ENCODE measurements around the gene SRRM3. TPM values are rescaled to one million over a fixed set of nuclear protein-coding genes. Genes with fewer than 3 reads are reported as not detected.
"Not testable (repeated sequence)": the region's sequence is repeated elsewhere in the genome, so short reads cannot be mapped to it uniquely, and the experiment has no call there.

Gene SRRM3
- polyA plus RNA-seq, 1 of the 3 experiments (the other 2 are of a cell fraction): 2.7 TPM

DNA sequence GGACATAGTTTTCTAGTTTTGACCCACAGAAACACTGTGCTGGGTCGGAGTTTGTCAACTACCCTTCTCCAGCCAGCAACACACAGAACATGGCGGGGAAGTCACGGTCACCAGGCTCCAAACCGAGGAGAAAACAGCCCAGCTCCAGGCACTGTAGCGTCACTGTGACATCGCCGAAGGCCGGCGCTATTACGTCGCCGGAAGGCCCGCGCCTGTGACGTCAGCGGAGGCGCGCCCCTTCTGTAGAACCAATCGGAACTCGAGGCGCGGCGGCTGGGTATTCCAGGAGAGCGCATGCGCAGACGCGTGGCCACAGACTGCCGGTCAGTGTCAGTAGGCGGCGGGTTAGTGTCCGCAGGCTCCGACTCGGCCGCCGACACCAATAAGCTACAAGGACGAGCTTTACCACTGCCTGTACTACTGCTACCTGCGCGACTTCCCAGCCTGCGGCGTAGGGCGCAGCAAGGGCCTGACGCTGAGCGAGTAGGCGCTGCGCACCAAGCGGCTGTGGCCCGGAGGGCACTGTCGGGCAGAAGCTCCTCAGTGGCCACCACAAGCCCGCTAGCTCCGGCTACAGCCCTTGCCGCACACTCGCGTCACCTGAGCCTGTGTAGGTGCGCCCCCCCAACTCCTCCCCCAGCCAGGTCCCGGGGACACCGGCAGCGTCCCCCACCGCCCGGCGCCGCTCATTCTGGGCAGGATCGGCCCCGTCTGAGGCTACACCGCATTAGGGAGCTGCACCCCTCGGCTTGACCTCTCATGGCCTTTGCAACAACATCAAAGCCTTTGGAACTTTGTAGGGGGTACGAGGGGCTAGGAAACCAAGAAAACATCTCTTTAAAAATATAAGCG is 35.1 kb upstream of the SRRM3 start (continued):
- TF ChIP-seq EP300 (IDR thresholded peaks at IDR 0.05; ENCODE audit: borderline replicate concordance in 1 of 2, low read depth in 1 of 2, low read length in 1 of 2): no peak
- TF ChIP-seq, protein P1, sequence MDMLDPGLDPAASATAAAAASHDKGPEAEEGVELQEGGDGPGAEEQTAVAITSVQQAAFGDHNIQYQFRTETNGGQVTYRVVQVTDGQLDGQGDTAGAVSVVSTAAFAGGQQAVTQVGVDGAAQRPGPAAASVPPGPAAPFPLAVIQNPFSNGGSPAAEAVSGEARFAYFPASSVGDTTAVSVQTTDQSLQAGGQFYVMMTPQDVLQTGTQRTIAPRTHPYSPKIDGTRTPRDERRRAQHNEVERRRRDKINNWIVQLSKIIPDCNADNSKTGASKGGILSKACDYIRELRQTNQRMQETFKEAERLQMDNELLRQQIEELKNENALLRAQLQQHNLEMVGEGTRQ (IDR thresholded peaks at IDR 0.05; ENCODE audit: borderline replicate concordance, low read depth, low read length): no peak
- TF ChIP-seq GATA2 (CRISPR knock-in tag; IDR thresholded peaks at IDR 0.05): no peak
- no peak for TF ChIP-seq YY1 (IDR thresholded peaks at IDR 0.05; ENCODE audit: low read depth)
- TF ChIP-seq RFX5 (IDR thresholded peaks at IDR 0.05; ENCODE audit: low read length): peak; percentile 55; the same call in 1 of the 2 replicates
- TF ChIP-seq GABPA (IDR thresholded peaks at IDR 0.05; ENCODE audit: low read depth): peak; percentile 74
- peak; percentile 68 for TF ChIP-seq NRF1 (IDR thresholded peaks at IDR 0.05; ENCODE audit: low read depth, low read length)
- TF ChIP-seq, protein P2, sequence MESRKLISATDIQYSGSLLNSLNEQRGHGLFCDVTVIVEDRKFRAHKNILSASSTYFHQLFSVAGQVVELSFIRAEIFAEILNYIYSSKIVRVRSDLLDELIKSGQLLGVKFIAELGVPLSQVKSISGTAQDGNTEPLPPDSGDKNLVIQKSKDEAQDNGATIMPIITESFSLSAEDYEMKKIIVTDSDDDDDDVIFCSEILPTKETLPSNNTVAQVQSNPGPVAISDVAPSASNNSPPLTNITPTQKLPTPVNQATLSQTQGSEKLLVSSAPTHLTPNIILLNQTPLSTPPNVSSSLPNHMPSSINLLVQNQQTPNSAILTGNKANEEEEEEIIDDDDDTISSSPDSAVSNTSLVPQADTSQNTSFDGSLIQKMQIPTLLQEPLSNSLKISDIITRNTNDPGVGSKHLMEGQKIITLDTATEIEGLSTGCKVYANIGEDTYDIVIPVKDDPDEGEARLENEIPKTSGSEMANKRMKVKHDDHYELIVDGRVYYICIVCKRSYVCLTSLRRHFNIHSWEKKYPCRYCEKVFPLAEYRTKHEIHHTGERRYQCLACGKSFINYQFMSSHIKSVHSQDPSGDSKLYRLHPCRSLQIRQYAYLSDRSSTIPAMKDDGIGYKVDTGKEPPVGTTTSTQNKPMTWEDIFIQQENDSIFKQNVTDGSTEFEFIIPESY (IDR thresholded peaks at IDR 0.05; ENCODE audit: borderline replicate concordance, low read depth): no peak
- TF ChIP-seq, protein P3, sequence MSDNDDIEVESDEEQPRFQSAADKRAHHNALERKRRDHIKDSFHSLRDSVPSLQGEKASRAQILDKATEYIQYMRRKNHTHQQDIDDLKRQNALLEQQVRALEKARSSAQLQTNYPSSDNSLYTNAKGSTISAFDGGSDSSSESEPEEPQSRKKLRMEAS (IDR thresholded peaks at IDR 0.05; ENCODE audit: low read depth): 0 out of 2 replicates have a peak, but pooled peaks have one; percentile 25

DNA sequence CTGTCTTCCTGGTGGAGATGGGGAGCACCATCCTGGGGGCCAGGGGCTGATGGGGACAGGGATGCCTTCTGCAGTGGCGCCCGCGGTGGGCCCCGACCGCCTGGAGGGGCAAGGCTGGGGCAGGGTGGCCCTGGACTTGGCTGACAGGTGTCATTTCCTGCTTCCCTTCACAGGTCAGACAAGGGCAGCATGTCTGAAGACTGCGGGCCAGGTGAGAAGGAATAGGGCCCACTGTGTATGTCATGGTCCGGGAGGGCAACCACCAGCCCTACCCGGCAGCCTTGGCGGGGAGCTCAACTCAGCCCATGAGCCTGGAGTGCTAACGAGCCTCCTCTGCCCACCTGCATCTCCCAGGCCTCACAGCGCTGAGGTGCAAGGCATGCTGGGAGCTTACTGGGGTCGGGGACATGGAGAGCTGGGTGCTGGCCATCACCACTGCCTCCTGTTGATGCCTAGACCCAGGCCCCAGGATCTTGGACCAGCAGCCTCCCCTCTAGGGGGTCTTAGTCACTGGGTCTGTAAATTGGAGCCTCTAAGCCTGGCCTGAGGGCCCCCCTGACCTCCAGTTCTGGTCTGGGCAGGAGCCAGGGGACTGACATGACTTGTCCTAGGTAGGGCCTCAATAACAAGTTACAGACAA is 28.0 kb upstream of the SRRM3 start:
- POLR2A ChIA-PET: no interaction called here
- H3K4me3 ChIP-seq (ENCODE audit: low read depth in 2 of 2, low read length in 1 of 2): no peak overlapping the region
- no peak for TF ChIP-seq FOXJ3 (CRISPR knock-in tag; IDR thresholded peaks at IDR 0.05)
- no peak for TF ChIP-seq FOSL2 (IDR thresholded peaks at IDR 0.05; ENCODE audit: borderline replicate concordance, low read depth)
- TF ChIP-seq EP300 (IDR thresholded peaks at IDR 0.05; ENCODE audit: borderline replicate concordance in 1 of 2, low read depth in 1 of 2, low read length in 1 of 2): no peak
- TF ChIP-seq, protein P4, sequence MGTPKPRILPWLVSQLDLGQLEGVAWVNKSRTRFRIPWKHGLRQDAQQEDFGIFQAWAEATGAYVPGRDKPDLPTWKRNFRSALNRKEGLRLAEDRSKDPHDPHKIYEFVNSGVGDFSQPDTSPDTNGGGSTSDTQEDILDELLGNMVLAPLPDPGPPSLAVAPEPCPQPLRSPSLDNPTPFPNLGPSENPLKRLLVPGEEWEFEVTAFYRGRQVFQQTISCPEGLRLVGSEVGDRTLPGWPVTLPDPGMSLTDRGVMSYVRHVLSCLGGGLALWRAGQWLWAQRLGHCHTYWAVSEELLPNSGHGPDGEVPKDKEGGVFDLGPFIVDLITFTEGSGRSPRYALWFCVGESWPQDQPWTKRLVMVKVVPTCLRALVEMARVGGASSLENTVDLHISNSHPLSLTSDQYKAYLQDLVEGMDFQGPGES (IDR thresholded peaks at IDR 0.05; ENCODE audit: low read depth, low read length): no peak
- no peak for TF ChIP-seq GABPA (IDR thresholded peaks at IDR 0.05; ENCODE audit: low read depth)
- no peak for TF ChIP-seq NRF1 (IDR thresholded peaks at IDR 0.05; ENCODE audit: low read depth, low read length)
- H3K4me2 ChIP-seq: no peak overlapping the region
- WGBS (ENCODE audit: low lambda C conversion rate): 65% methylated on average over 3 of the region's 12 CpGs
- no peaks in the 10 kb centered on the region for H3K9me2 ChIP-seq
- H3K9me3 ChIP-seq: no peaks in the 10 kb centered on the region
- H3K79me2 ChIP-seq (ENCODE audit: insufficient read depth): no peaks in the 10 kb centered on the region
- no peaks in the 10 kb centered on the region for H4K20me1 ChIP-seq (ENCODE audit: insufficient read depth)
- H2AFZ ChIP-seq (ENCODE audit: low read depth): no peak overlapping the region
- H3K4me1 ChIP-seq (ENCODE audit: control insufficient read depth in 1 of 2, insufficient read depth in 2 of 2, low read depth in 1 of 2, low read length in 1 of 2): peaks cover 0 to 2% of the 10 kb centered on the region in 2 experiments; a peak in 1 of 4 replicates
- no peaks in the 10 kb centered on the region for H3F3A ChIP-seq (replicated peaks; ENCODE audit: insufficient read depth)
- no peaks in the 10 kb centered on the region for H3K36me3 ChIP-seq (replicated peaks in 1 of 2; ENCODE audit: control insufficient read depth in 1 of 2, insufficient read depth in 2 of 2, low read length in 1 of 2)
- H3K27me3 ChIP-seq (ENCODE audit: insufficient read depth): no peaks in the 10 kb centered on the region
- no peak overlapping the region for H3K27ac ChIP-seq (ENCODE audit: low read depth in 2 of 2, low read length in 1 of 2)
- CTCF ChIA-PET: interaction anchor here (1.0 to 7.1 kb wide), 4 partner anchors 30 to 120 kb away, joined by 3 to 289 read pairs (median 46); no protein-coding TSS in a partner anchor
- no peak overlapping the region for H3K9ac ChIP-seq
- no peak for DNase-seq

DNA sequence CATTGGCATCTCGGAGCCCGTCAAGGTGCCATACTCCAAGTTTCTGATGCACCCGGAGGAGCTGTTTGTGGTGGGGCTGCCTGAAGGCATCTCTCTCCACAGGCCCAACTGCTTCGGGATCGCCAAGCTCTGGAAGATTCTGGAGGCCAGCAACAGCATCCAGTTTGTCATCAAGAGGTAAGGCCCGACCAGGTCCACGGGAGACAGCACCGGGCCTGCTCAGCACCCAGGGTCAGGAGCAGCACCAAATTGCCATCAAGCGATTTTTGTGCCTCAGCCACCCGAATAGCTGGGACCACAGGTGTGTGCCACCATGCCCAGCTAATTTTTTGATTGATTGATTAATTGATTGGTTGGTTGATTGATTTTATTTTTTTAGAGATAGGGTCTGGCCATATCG is 24.7 kb upstream of the SRRM3 start:
- H2AFZ ChIP-seq (ENCODE audit: low read depth); H3K27me3 ChIP-seq (ENCODE audit: insufficient read depth); H3K4me1 ChIP-seq (ENCODE audit: control insufficient read depth in 1 of 2, insufficient read depth in 2 of 2, low read depth in 1 of 2, low read length in 1 of 2); H3K9me2 ChIP-seq; H3K4me2 ChIP-seq; DNase-seq; H3K27ac ChIP-seq (ENCODE audit: low read depth in 2 of 2, low read length in 1 of 2); H3K9ac ChIP-seq; H3K4me3 ChIP-seq (ENCODE audit: low read depth in 2 of 2, low read length in 1 of 2); H3K79me2 ChIP-seq (ENCODE audit: insufficient read depth); H3F3A ChIP-seq (replicated peaks; ENCODE audit: insufficient read depth); H3K36me3 ChIP-seq (replicated peaks in 1 of 2; ENCODE audit: control insufficient read depth in 1 of 2, insufficient read depth in 2 of 2, low read length in 1 of 2); H4K20me1 ChIP-seq (ENCODE audit: insufficient read depth); H3K9me3 ChIP-seq: not testable (repeated sequence)
- ChIA-PET CTCF (interaction anchor here (0.9 to 7.1 kb wide), 26 partner anchors 9 to 220 kb away, joined by 3 to 289 read pairs (median 24); partner anchors contain the start of gene SRRM3), POLR2A (interaction anchor here (0.6 to 2.5 kb wide), 2 partner anchors 72 to 86 kb away, joined by 7 to 17 read pairs; no protein-coding TSS in a partner anchor)
- WGBS (ENCODE audit: low lambda C conversion rate): 87% methylated on average over 11 of the region's 11 CpGs
